NCI-H510A (cell line): ENCODE results near the gene GAREM2.

Source experiments
- DNase-seq: peaks from one replicate; lab custom pipeline; 2025; lab: John Stamatoyannopoulos, UW

Gene GAREM2

DNA sequence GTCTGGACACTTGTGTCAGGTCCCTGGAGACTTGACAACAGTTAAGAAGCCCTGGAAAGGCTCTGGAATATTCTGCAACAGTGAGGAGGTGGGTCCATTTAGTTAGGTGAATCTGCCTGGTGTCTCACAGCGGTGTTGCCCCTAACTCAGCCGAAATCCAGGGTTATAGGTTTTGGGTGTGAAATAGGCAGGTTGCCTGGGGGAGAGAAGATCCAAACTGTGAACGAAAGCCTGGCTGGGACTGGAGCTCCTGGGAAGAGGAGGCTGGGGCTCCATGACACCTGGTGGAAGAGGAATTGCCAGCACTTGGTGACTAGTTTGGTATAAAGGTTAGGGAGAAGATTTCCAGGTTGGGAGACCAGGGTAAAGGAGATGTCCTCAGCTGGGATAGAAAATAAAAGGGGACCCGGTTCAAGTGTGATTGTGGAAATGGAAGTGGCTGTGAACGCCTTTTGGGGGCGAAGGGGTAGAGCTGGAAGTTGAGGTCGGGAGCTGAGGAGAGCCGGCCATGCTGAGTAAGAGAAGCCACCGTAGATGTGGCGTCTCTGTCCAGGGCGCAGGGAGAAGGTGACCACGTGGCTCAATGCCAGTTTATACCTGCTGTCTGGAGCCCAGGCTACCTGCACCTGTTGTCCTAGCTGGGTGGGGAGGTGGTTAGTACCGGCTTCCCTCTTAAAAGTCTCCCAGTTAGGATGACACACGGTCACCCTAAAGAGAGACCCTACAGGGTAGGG lies 3.0 kb upstream of the GAREM2 start:
- no peak for DNase-seq

- no peak for DNase-seq
These were observed 2.1 kb upstream of the GAREM2 start for GRCh38 chr2:26170795-26171194.

GRCh38 chr2:26172189-26172870 lies 558 bp upstream of the GAREM2 start:
- DNase-seq: no peak

GRCh38 chr2:26173776-26174482 lies 1.0 kb downstream of the GAREM2 start:
- DNase-seq: no peak

- DNase-seq: no peak
These were observed 2.0 kb downstream of the GAREM2 start for GRCh38 chr2:26174691-26175465.

DNA sequence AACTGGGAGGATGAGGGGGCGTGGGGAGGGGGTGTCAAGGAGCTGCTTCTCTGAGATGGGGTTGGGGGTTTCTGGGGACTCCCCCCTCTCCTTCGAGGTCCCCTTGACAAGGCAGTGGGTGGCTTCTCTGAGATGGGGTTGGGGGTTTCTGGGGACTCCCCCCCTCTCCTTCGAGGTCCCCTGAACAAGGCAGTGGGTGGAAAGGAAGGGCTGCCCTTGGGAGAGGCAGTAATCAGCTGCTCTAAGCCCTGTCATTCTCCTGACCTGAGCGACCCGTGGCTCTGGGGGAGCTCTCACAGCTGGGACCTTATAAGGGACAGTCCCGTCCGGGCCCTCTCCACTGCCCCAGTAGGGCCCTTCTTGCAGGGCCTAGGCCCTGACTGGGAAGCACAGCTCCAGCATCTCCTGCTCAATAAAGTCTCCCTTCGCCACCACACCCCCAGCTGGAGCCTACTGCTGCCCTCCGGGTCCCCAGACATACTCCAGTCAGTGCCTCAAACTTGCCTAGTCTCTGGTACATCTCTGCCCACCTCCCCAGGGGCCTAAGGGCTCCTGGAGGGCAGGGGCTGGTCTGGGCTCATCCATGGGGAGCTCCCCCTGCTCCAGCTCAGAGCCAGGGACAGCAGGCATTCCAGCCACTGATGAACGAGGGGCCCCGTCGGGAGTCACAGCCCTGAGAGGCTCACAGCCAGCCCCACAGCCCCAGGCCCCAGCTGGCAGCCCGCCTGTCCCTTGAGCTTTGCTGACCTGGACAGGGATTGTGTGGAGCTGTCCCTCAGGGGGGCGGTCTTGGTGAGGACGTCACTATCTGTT lies 2.8 kb downstream of the GAREM2 start:
- DNase-seq: no peak

DNA sequence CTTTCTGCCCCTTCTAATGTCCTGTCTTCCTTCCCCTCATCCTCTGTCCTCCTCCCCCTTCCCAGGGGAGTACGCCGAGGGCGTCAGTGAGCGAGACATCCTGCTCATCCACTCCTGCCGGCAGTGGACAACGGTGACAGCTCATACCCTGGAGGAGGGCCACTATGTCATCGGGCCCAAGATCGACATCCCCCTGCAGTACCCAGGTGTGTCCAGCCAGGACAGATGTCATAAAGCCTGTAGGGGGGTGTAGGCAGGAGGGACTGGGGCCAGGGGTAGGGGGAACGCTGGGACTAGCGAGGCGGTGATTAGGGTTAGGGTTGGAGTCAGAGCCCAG lies 3.4 kb downstream of the GAREM2 start:
- DNase-seq: no peak

- no peak for DNase-seq
These were observed 4.2 kb downstream of the GAREM2 start for GRCh38 chr2:26177122-26177521.

- DNase-seq: no peak
These were observed 5.4 kb downstream of the GAREM2 start for GRCh38 chr2:26178246-26178645.

GRCh38 chr2:26178746-26179436 lies 6.0 kb downstream of the GAREM2 start:
- peak; percentile 56 for DNase-seq

DNA sequence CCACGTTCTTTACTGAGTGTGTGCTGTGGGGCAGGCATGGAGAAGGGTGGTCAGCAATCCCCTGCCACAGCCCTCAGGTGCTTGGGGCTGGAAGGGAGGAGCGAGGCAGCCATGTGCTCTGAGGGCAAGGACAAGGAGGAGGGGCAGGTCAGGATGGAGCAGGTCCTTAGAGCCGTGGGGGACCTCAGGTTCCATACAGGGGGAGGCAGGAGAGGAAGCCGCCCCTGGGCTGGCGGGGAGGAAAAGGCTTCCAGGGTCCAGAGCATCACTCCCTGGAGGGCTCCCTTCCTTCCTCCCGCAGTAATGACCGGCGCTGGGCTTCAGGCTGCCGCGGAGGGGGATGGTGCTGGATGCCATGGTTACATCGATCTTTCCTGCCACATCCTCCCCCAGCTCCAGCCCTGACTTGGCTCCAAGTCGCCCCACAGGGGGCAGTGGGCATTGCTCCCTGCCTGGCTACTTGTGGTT lies 6.6 kb downstream of the GAREM2 start:
- no peak for DNase-seq

- DNase-seq: no peak
These were observed 9.6 kb downstream of the GAREM2 start for GRCh38 chr2:26182441-26182840.

DNA sequence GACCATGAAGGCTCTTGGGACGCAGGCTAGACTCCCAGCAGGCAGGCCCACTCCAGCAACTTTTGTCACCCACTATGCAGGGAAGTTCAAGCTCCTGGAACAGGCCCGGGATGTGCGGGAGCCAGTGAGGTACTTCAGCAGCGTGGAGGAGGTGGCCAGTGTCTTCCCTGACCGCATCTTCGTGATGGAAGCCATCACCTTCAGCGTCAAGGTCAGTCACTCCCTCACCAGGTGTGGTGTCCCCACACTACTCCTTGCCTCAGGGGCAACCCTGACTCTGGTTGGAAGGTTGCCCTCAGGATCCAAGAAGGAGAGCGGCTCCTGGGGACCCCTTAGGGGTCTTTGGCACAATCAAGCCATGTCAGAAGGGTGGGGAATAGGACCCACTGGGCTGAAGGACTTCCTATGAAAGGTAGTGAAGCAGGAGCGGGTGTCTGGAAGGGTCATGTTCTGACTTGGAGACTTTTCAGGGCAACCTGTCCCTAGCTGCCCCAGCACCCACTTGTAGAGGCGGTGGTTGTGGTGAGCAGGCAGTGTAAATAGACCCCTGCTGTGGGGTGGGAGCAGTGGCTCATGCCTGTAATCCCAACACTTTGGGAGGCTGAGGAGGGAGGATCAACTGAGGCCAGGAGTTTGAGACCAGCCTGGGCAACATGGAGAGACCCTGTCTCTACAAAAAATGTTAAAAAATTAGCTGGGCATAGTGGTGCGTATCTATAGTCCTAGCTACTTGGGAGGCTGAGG lies 10.2 kb downstream of the GAREM2 start:
- DNase-seq: no peak

DNA sequence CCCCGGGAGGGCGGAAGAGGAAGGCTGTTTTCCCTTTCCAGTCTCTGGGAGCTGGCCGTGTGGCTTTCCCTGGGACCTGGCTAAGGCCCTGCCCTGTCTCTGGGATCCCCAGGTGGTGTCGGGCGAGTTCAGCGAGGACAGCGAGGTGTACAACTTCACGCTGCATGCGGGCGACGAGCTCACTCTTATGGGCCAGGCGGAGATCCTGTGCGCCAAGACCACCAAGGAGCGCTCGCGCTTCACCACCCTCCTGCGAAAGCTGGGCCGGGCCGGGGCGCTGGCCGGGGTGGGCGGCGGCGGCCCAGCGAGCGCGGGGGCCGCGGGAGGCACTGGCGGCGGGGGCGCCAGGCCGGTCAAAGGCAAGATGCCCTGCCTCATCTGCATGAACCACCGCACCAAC lies 11.2 kb downstream of the GAREM2 start:
- no peak for DNase-seq

DNA sequence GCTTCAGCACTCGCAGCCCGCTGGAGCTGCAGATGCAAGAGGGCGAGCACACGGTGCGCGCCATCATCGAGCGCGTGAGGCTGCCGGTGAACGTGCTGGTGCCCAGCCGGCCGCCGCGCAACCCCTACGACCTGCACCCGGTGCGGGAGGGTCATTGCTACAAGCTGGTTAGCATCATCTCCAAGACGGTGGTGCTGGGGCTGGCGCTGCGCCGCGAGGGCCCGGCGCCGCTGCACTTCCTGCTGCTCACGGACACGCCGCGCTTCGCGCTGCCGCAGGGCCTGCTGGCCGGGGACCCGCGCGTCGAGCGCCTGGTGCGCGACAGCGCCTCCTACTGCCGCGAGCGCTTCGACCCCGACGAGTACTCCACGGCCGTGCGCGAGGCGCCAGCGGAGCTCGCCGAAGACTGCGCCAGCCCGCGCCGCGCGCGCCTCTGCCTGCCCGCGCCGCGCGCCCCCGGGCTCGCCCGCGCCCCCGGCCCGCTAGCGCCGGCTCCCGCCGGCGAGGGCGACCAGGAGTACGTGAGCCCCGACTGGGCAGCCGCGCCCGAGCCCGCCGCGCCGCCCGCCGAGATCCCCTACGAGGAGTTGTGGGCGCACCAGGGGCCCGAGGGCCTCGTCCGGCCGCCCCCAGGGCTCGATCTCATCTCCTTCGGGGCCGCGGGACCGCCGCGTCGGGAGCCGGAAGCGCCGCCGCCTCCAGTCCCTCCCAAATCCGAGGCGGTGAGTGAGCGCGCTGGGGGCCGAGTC lies 11.8 kb downstream of the GAREM2 start:
- DNase-seq: no peak

DNA sequence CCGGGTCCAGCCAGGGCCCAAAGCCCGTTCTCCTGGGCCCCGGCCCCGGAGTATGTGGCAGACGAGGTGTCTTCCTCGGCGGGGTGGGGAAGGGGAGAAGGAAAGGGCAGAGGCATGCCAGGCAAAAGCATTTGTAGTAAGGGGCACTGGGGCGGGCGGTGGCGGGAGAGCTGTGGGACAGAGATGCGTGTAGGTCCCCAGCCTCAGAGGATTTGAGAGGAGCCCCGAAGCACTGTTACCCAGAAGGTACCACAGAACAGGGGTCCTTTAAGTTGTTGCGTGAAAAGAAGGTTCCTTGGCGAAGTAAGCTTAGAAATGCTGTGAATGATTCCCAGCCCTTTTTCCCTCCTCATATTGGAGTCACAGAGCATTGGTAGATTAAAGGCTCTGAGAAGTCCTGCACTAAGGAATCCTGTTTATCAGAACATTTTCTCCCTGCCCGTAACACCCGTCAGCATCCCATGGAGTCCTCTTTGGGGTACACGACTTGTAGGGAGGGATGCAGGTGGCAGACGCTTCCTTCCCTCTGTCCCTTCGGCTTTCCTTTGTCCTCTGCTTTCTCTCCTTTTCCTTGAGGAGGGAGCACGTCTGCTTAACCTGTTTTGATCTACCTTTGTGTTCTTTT lies 12.5 kb downstream of the GAREM2 start:
- no peak for DNase-seq

DNA sequence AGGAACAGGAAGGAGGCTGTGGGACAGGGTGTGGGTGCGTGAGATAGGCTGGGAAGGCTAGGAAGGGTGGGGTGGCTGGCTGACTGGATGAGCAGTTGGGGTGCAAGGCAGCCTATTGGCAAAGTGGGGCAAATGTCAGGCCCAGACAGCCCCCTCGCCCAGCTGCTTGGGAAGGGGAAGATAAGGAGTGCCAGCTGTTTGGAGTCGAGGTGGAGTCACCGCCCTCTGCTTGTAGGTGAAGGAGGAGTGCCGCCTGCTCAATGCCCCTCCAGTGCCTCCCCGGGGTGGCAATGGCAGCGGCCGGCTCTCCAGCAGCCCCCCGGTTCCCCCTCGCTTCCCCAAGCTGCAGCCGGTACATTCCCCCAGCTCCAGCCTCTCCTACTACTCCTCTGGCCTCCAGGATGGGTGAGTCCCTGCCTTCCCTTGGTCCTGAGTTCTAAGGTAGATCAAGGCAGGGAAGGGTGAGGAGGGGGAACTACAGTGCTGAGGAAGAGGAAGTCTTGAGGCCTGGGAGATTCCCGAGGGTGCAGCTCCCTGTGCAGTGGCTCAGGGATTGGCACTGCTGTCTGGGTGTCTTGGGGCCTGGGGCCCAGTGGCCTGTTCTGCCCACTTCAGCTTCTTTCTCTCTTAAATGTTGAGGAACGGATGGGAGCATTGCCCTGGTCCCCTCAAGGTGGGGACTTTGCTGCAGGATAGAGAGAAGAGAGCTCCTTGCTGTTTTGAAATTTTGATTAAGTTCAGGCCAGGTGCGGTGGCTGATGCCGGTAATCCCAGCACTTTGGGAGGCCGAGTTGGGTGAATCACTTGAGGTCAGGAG lies 13.3 kb downstream of the GAREM2 start:
- DNase-seq: no peak

DNA sequence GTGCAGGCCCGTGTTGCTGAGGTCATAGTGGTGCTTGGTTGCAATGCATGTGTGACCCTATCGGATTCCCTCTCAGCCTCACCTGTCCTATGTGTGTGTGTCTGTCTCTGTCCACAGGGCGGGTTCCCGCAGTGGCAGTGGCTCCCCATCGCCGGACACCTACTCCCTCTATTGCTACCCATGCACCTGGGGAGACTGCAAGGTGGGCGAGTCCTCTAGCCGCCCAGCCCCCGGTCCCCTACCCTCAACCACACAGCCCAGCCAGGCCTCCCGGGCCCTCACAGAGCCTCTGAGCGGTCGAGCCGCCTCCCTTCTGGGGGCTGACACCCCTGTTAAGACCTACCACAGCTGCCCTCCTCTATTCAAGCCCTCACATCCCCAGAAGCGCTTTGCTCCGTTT lies 14.2 kb downstream of the GAREM2 start:
- no peak for DNase-seq
